Measurements from ENCODE around the gene NECTIN1.

GRCh38 chr11:119643876-119644225 is 85.1 kb downstream of the NECTIN1 start:
- TF ChIP-seq CTCF (IDR thresholded peaks at IDR 0.05), result no peak
- TF ChIP-seq POLR2A (IDR thresholded peaks at IDR 0.05), result no peak

Measured in right lobe of liver (tissue), 4 donors.